Activated T-cell treated with anti-CD3 and anti-CD28 coated beads for 24 hours (primary cell): ENCODE results near the gene B4GALT2.

Experiments
- DNase-seq: peaks from one replicate; pipeline ENCODE4 v3.0.0-alpha.2; 2020; ENCODE audit warnings: low read depth

The B4GALT2 gene

DNA sequence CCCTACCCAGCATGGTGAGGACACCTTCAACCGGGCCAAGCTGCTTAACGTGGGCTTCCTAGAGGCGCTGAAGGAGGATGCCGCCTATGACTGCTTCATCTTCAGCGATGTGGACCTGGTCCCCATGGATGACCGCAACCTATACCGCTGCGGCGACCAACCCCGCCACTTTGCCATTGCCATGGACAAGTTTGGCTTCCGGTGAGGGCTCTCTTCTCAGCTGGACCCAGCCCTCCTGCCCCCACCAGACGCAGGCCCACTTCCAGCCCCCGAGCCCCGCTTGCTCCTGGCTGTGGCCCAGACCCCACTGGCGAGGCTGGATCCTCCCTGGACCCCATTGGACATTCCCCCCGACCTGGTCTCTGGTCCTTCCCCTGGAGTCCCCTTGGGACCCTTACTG lies 5.8 kb downstream of the B4GALT2 start:
- DNase-seq, result no peak

DNA sequence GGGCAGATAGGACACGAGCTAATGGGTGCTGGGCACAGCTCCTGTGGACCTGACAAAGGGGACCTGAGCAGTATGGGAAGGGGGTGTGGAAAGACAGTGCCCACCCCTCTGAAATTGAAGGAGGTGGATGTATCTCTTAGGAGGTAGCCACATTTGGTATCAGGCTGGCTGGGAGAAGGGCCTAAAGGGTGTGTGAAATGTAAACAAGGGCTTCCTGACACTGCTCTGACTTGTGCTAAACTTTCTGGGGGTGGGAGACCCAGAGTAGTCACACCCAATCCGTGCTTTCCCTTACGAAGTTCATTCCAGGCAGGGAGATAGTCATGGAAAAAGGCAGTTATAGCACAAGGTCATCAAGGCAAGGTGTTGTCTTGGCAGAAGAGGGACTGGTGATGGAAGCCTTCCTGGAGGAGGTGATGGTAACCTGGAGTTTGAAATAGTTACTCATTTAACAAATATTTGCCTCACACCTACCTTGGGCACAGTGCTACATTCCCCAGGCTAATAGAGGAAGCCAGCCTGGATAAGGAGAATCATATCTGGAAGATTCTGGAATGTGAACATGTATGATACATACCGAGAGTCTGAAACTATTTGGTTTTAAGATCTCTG lies 7.1 kb downstream of the B4GALT2 start:
- no peak for DNase-seq

DNA sequence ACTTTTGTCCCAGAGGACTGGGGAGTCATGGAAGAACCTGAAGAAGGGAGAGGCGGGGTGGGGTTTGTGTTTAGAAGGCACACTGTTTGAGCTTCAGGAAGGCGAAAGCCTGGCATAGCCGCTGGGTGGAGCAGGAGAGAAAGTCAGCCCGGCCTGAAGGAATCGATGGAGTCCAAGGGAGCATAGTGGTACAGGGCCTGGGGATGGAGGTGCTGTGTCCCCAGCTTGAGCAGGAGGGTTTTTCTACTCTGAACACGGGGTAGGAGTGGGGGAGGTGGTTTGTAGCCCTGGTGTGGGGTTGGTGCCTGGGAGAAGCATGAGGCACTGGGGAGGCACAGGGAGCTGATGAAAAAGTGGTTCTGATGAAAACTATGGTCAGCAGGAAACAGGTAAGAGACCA lies 7.7 kb downstream of the B4GALT2 start:
- DNase-seq, result no peak

DNA sequence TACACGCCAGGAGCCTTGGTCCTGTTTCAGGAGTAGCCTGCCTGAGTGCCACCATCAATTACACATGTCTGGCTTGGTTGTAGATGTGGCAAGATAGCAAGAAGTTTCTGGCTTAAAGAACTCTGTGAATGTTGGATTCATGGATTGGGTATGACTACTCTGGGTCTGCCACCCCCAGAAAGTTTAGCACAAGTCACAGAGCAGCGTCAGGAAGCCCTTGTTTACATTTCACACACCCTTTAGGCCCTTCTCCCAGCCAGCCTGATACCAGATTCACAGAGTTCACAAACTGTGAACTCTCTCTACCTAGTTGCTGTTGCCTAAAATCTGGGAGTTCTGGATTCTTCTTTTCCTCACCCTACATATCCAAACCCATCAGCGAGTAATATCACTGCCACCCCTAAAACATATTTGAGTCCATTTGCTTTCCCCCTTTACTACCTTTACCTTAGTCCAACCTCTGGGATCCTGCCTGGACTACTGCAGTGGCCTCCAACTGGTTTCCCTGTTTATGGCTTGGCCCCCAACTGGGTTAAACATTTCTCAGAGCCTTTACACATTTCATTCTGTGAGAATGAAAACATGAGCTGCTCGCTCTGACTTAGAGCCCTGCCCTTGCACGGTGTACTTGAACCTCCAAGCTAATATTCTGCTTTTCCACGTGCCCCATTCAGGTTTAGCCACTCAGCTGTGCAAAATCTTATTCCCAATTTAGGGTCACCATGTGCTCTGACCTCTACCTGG lies 8.3 kb downstream of the B4GALT2 start:
- no peak for DNase-seq

DNA sequence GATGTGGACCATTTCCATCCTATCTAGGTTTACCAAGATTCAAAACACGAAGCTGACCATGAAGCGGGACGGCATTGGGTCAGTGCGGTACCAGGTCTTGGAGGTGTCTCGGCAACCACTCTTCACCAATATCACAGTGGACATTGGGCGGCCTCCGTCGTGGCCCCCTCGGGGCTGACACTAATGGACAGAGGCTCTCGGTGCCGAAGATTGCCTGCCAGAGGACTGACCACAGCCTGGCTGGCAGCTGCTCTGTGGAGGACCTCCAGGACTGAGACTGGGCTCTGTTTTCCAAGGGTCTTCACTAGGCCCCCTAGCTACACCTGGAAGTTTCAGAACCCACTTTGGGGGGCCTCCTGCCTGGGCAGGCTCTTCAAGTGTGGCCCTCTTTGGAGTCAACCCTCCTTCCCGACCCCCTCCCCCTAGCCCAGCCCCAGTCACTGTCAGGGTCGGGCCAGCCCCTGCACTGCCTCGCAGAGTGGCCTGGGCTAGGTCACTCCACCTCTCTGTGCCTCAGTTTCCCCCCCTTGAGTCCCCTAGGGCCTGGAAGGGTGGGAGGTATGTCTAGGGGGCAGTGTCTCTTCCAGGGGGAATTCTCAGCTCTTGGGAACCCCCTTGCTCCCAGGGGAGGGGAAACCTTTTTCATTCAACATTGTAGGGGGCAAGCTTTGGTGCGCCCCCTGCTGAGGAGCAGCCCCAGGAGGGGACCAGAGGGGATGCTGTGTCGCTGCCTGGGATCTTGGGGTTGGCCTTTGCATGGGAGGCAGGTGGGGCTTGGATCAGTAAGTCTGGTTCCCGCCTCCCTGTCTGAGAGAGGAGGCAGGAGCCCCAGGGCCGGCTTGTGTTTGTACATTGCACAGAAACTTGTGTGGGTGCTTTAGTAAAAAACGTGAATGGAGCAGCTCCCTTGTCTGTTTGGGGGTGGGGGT lies 11.5 kb downstream of the B4GALT2 start:
- DNase-seq, result no peak

DNA sequence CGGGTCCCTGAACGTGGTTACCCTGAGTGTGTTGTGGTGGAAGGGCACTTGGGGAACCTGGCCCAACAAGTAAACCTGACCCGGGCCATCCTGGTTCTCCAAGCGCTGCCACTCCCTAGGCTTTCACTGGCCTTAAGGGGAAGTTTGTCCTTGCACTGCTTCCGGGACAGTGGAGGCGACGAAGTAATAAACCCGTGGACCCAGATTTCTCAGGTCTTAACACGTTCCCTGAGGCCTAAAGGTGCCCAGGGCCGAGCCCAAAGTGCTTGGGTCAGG lies 12.1 kb downstream of the B4GALT2 start:
- no peak for DNase-seq

DNA sequence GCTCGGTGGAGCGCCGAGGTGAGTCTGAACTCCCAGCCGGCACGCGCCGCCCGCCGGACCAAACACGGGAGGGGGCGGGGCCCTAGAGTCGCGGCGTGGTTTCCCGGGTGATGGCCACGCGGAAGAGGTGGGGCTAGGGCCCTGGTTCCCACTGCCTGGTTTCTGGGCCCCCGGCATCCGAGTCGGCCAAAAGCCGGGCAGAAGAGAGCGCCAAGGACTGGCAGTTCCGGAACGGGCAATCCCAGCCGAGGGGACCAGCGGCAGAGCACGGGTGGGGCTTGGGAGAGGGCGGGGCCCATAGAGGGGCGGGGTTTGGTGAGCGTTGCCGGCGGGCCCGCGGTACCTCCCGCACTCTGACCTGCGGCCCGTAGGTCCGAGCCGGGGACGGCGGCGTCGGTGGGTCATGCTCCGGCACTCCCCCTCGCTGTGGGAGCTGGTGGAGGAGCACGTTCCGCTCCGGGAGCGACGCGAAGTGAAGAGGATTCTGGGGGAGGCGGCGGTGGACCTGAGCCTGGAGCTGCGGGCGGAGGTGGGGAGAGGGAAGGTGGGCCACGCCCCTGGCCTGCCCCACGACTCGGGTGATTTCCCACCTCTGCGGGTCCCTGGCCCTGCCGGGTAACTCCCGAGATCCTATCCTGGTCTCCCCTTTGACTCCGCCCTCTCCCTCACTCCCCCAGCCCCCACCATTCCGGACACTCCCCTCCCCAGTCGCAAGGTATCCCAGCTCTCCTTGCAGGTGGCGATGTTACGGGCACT lies 12.6 kb downstream of the B4GALT2 start, which contains the start of gene CCDC24:
CCDC24 (plus strand) TSS at position 124 of the 756 bp plus-strand sequence; CDS start at position 404, 280 bp downstream.
- peak; percentile 64 for DNase-seq

DNA sequence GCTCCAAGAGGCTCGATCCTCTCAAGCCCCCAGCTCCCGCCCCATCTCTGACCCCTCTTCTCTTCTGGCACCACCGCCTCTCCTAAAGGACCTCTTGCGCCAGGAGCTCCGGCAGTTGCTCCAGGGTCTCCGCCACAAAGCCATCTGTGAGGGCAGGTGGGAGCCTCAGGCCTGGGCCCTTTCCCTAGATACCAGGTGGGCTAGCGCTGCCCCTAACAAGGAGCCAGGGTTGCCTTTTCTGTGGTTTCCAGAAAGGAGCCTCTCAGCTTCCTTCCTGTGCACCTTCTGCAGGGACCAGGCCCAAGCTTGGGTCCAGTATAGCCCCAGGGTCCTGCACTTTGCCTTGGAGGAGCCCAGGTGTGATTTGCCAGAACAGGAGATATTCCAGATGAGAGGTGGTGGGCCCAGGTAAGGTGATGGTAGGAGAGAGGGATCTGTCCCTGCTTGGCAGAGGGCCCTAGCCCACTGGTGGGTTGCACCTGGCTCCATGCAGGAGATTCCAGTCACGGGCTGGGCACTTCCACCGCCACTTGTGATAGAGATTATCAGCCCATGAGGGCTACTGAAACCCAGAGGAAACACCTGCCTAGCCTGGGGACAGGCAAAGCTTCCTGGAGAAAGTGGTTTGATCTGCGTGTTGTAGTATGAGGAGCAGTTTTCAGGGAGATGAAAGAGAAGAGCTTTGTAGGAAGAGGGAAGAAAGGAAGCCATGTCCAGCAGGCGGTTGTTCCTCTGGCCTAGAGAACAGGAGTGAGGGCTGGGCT lies 13.4 kb downstream of the B4GALT2 start:
- DNase-seq, result no peak

DNA sequence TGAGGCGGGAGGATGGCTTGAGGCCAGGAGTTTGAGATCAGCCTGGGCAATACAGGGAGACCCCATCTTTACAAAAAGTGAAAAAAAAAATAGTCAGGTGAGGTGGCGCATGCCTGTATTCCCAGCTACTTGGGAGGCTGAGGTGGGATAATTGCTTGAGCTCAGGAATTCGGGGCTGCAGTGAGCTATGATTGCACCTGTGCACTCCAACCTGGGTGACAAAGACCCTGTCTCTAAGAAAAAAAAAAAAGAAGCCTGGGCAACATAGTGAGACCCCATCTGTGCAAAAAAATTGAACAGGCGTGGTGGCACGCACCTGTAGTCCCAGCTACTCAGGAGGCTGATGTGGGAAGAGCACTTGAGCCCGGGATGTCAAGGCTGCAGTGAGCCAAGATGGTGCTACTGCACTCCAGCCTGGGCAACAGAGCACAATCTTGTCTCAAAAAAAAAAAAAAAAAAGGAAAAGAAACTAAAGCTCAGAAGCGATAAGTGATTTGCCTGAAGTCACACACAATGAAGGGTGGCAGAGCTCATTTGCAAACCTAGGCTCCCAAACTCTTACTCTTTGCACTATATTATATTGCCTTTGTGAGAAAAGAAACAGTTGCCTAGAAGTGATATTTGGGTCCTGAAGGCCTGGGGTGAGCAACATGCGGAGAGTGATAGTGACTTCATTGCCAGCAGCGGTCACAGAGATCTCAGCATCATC lies 14.3 kb downstream of the B4GALT2 start:
- no peak for DNase-seq

DNA sequence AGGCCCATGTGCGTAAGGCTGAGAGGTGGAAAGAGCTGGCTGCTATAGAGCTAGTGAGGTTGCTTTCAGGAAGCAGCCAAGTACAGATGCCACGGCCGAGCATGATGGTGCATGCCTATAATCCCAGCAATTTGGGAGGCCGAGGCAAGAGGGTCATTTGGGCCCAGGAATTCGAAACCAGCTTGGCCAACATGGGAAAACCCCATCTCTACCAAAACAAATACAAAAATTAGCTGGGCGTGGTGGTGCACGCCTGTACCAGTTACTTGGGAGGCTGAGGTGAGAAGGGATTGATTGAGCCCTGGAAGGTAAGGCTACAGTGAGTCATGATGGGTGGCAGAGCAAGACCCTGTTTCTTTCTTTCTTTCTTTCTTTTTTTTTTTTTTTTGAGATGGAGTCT lies 15.1 kb downstream of the B4GALT2 start:
- DNase-seq, result no peak

DNA sequence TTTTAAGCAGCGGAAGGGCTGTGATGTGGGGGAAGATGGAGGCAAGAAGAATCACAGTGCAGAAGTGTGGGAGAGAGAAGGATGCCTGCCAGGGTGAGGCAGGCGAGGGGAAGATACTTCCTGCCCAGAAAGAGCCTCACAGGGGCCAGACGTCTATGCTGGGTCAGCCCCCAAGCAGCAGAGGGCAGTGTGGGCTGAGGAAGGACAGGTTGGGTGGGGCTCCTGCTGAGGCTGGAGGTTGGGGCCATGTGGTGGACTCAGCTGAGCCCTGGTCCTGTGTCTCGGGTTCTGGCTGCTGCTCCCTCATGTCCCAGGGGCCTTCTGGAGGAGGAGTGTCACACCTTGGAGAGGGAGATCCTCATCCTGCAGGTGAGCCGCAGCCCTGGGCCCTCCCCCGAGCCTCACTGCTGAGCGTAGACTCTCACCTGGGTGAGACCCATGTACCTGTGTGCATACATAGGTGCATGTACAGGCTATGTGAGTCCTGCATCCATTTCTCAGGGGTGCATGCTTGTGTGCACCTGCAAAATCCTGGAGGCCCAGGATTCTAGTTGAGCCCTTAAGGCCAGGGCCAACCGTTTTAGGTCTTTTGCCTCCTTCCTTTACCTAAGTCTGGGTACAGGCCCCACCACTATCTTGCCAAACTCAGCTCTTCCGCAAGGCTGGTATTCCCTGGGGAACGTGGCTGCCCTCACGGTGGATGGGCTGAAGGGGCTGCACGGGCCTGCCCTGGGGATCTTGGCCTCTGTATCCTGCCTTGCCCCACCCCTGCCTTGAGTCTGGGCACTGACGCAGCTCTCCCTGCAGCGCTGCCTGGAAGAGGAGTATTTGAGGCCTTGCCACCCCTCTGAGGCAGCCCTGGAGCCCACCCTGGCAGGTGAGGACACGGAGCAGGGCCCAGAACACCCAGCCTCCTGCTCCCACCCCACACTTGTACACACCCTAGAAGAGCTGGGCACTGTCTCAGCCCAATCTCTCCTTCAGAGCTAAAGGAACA lies 16.1 kb downstream of the B4GALT2 start:
- DNase-seq, result no peak

DNA sequence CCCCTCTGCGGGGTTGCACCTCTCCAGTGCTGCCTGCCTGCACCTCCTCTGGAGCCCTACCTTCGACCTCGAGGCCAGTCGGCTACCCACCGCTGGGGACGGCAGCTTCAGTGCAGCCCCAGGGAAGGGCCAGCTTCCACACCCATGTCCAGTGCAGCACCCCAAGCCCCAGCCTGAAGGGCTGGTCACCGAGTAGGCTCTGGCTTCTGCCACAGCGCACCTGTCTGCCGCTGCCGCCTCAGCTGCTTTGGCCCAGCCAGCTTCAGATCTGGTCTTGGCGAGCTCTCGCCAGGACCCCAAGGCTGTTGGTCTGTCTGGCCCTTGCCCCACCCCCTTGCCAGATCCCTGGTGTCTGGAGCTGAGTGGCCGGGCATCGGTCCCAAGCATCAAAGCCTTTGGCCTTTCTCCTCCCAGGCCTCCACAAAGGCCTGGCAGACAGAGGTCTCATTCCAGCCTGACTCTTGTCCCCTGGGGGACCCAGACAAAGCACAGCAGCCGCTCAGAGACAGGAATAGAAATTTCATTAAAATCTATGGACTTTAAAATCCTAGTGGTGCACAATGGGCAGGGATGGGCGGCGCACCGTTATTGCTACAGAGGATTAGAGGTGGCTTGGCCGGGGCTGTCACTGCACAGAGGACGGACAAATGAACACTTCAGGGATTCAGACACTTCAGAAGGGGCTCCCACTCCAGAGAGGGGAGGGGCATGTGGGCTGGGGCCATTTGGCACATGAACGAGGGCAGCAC lies 17.1 kb downstream of the B4GALT2 start:
- no peak for DNase-seq

DNA sequence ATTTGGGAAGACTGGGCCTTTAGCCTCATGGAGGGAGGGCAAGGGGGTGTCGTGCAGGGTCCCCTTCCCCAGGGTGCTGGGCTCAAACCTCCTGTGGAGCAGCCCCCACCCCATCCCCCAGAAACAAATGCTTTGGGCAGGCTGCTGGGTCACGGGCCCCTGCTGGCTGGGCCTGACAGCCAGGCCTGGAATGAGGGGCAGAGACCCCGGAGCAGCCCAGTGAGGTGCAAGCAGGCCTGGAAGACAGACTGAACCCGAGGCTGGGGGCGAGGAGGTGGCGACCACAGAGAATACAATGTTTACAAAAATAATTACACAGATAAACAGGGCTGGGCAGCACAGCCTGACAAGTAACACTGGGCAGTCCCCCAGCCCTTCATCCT lies 17.7 kb downstream of the B4GALT2 start:
- no peak for DNase-seq

DNA sequence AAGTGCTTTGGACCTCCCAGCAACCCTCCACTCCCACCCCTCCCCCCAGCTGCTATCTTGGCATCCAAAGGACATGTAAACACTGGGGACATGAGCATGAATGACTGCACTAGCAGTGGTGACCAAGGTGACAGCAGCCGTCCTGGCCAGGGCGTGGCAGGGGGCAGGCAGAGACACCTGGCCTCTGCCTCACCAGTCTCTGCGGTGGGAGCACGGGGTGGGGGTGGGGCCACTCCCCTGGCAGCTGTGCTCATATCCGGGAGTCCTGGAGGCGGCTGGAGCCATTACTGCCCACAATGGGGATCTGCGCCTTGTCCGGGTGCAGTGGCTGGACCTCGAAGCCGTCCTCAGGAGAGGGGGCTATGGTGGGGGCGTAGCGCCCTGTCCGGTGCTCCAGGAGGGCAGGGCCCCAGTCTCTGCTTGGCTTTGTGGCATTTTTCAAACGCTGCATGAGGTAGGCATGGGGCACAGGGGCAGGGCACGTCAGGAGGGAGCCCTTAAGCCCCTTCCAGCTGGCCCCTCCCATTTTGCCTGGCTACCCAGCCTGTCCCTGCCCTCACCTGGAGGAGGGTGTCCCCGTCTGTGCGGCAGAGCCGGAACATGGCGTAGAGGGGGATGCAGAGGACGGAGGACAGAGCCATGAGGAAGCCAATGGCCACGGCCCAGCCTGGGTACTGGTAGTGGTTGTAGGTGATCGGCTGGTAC lies 18.4 kb downstream of the B4GALT2 start:
- DNase-seq, result no peak

DNA sequence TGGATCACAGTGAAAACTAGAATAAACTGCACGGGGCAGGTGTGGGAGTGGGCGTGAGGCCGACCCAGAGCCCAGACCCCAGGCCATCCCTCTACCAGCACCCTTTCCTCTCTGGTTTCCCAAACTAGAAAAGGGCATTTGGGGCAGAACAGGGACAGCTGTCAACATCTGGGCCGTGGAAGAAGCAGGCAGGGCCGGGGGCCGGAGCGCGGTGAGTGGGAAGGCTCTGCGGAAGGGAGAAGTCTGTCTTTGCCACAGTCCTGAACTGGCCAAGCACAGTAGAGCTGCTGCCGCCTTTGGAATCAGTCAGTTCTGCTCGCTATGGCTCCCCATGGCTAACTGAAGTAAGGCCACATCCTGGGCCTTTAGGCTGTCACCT lies 19.0 kb downstream of the B4GALT2 start:
- DNase-seq, result no peak

DNA sequence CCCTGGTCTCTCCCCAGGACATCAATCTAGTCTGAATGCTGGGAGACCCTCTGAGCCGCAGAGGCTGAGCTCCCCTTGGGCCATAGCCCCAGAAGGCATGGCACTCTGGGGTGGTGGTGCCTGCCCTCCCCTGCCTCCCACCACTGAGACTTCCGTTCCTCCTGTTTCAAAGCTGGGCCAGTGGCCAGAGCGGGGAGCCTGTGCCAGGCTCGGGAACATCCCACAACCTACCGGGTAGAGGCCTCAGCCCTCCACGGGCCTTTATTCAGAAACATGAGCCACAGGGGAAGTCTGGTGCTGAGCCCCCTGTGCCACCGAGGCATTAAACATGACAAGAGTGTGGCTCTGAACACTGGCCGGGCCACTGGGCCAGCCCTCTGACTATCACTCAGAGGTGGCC lies 20.4 kb downstream of the B4GALT2 start:
- DNase-seq, result no peak

DNA sequence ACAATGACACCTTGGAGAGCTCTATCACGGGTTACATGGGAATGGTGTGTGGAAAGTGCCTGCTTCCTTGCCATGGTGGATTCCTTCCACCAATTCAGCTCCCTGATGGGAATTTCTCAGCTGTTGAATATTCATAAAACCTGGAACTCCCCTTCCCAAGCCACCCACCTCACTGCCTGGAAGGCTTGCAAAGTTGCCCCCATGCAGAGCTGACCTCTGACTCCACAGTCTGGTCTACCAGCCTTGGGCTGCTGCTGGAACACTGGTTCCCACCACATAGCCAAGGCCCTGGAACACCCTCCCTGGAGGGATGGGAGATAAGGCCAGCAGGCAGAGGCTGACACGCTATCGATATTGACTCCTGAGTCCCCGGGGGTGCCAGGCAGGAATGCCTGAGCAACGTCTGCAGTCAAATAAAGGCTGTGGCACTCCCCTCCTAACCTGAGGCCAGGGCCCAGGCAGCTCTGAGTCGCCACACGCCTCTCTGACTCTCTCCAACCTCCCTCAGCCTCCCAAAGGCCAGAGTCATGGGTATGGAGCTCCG lies 21.2 kb downstream of the B4GALT2 start:
- no peak for DNase-seq

DNA sequence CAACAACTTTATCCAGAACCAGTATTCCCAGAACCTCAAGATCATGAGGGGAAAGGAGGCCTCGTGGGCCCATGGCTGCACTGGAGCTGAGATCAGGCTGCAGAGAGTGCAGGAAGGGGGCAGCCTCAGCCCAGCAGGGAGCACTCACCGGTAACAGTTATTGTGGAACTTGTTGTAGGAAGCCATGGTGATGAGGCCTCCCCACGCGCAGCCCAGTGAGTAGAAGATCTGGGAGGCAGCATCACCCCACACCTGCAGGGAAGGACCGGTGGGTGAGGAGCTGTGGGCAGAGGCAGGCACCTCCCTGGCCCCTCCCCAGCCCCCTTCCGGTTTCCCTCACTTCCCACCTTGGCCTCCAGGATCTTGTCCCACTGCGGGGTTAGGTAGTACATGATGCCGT lies 23.2 kb downstream of the B4GALT2 start:
- no peak for DNase-seq
